ENCODE data around the gene PROSER2. TPM values are rescaled to one million over a fixed set of nuclear protein-coding genes. Genes with fewer than 3 reads are reported as not detected.

Gene PROSER2
- total and polyA plus RNA-seq, 2 of the 13 experiments (the other 11 are each of a cell fraction or from before 2014, with no cell fraction given) = 6.9 to 7.7 TPM

GRCh38 chr10:11875494-11876281, 52.5 kb downstream of the PROSER2 start:
- Histone ChIP-seq H3K9me3 (ENCODE audit: low read length) (no peaks in the 10 kb centered on the region), H3K4me3 (replicated peaks in 1 of 3; ENCODE audit: insufficient read depth in 1 of 3, low read depth in 2 of 3, low read length in 3 of 3) (peak overlapping the region; percentile 49 to 69 (median 49); a peak in 5 of 6 replicates), H3K4me1 (ENCODE audit: insufficient read depth, low read length) (peaks cover 76% of the 10 kb centered on the region), H3K4me2 (ENCODE audit: low read depth, low read length) (peak overlapping the region; percentile 92), H4K20me1 (ENCODE audit: insufficient read depth, low read length) (no peaks in the 10 kb centered on the region), H3K36me3 (replicated peaks in 1 of 2; ENCODE audit: control insufficient read depth in 1 of 2, insufficient read depth in 2 of 2, low read length in 2 of 2) (no peaks in the 10 kb centered on the region), H3K27me3 (ENCODE audit: control insufficient read depth in 1 of 2, insufficient read depth in 2 of 2, low read length in 2 of 2) (no peaks in the 10 kb centered on the region), H2AFZ (ENCODE audit: low read length) (no peak overlapping the region), H3K9ac (ENCODE audit: insufficient read depth, low read depth, low read length) (peak overlapping the region; percentile 84), H3K27ac (ENCODE audit: extremely low read length, insufficient read depth, low read length) (peak overlapping the region; percentile 94), H3K79me2 (ENCODE audit: insufficient read depth, low read length) (no peaks in the 10 kb centered on the region)
- DNase-seq (ENCODE audit: low spot score) (peak; percentile 96), FAIRE-seq (peak; percentile 95), ATAC-seq (peak; percentile 93)
- intact Hi-C loops (cut with micrococcal nuclease; ENCODE audit: unreplicated experiment) (loop anchor here (1.0 kb wide), 1 partner anchor 111 kb away; no protein-coding TSS in a partner anchor), in situ Hi-C loops (cut with HindIII; ENCODE audit: extremely low pct_ligation_motif_present, low pct_unique_long_range_greater_than_20kb) (no loop called here)
- ChIA-PET POLR2A (interaction anchor here (0.6 to 2.1 kb wide), 17 partner anchors 11 to 167 kb away, joined by 3 to 25 read pairs (median 5); partner anchors contain the start of gene UPF2), CTCF (ENCODE audit: low intra/inter-chr PET ratio, low total read pairs) (no interaction called here)
- no TSS peak for BruUV-seq (replicated peaks)
- WGBS (ENCODE audit: low lambda C conversion rate) = 7% methylated on average over 9 of the region's 17 CpGs
- TF ChIP-seq ZBTB40 (IDR thresholded peaks at IDR 0.05) (no peak), ZBTB40 (CRISPR knock-in tag; IDR thresholded peaks at IDR 0.05) (peak; percentile 85; the same call in 1 of the 2 replicates), AFF4 (CRISPR knock-in tag; IDR thresholded peaks at IDR 0.05) (no peak), ZNF33B (CRISPR knock-in tag; IDR thresholded peaks at IDR 0.05) (no peak), ZNF296 (CRISPR knock-in tag; conservative IDR thresholded peaks at IDR 0.05) (no peak), PAXIP1 (CRISPR knock-in tag; conservative IDR thresholded peaks at IDR 0.05) (peak; percentile 94)

Data from HepG2 (cell line).